Measurements from ENCODE around the gene MYMX.

- TF ChIP-seq CTCF (IDR thresholded peaks at IDR 0.05; ENCODE audit: low read depth, low read length, poor library complexity, severe bottlenecking): no peak
- no peak for TF ChIP-seq EZH2phosphoT487 (IDR thresholded peaks at IDR 0.05; ENCODE audit: borderline replicate concordance, low read length)
Measured at GRCh38 chr6:44250718-44251123, 34.0 kb downstream of the MYMX start.

Measured in DOHH2 (cell line).